ENCODE results near the gene FSTL4.
"Not testable (repeated sequence)": the region's sequence is repeated elsewhere in the genome, so short reads cannot be mapped to it uniquely, and the experiment has no call there.

The FSTL4 gene

GRCh38 chr5:133402775-133403174, 209.6 kb downstream of the FSTL4 start:
- intact Hi-C loops (cut with DNase I) = no loop called here
- DNase-seq = peak in 9 of 42 donors; percentile 3 to 33 (median 14)

- peak in 9 of 42 donors; percentile 3 to 37 (median 14) for DNase-seq
- intact Hi-C loops (cut with DNase I) = no loop called here
Measured at GRCh38 chr5:133401731-133402347, 210.5 kb downstream of the FSTL4 start.

GRCh38 chr5:133400831-133401351, 211.4 kb downstream of the FSTL4 start:
- DNase-seq = peak in 9 of 42 donors; percentile 5 to 27 (median 11)
- intact Hi-C loops (cut with DNase I) = no loop called here

DNA sequence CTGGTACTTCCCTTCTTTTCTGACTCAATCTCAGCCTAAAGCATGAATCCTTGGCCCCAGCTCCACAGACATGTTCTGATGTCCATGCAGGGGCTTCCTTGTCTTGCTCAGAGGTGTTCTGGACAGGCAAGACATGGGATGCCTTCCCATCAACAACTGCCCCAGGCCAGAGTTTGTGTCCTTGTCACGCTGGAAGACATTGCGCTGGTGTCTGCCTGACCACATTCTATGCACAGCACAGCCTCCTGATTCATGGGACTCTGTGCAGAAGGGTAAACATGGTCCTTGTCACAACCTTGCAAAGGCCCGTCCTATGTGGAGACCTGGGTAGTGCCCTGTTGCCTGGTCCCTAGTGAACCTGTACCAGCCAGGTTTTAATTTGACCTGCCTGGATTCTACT, 212.2 kb downstream of the FSTL4 start:
- DNase-seq = peak in 3 of 42 donors; percentile 5 to 26 (median 9)
- intact Hi-C loops (cut with DNase I) = no loop called here

- intact Hi-C loops (cut with DNase I) = no loop called here
- DNase-seq = peak in 8 of 42 donors; percentile 1 to 24 (median 19)
Measured at GRCh38 chr5:133399247-133399891, 213.0 kb downstream of the FSTL4 start.

DNA sequence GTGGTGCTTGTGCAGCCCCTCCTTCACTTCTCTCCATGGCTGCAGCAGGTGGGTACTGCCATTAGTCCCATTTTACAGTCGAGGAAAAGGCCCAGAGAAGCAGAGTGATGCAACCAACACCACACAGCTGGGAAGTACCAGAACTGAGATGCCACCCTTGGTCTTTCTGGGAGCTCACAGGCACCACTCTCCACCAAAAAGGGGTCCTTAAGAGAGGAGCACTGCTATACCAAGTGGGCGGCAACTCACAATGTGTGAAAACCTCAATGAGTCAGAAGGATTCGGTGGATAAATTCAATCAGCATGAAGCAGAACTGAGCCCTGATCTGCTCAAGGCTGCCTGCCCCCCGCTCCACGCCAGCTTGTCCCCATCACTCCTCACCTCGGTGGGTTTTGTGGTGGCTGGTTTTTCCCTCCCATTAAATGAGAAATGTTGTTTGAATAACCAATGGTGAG, 213.7 kb downstream of the FSTL4 start:
- peak in 8 of 42 donors; percentile 3 to 41 (median 20) for DNase-seq
- intact Hi-C loops (cut with DNase I) = no loop called here

DNA sequence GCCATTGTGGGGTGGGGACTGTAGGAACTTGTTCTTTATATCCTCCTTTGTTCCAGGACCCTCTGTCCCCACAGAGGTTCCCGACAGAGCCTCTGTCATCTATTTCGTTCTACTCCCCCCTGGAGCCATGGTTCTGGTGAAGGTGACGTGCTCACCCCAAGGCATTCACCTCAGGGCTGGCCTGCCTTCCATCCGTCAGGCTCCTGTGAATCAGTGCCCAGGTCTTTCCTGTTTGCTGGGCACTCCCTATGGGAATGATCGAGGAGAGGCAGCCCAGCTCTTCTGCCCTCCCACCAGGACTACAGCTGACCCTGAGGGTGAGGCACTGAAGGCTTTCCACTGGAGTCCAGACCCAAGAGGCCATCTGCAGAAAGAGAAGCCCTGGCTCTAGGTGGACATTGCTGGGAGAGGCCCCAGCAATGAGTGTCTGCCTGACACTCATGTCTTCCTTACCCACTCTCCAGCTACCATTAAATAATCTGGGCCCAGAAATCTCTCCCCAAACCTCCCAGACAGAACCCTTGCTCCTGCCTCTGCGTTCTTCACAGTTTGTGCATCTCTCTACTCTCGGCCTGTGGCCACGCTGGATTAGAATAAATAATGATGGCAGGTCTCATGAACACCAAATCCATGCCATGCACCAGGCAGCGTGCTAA, 214.2 kb downstream of the FSTL4 start:
- intact Hi-C loops (cut with DNase I) = no loop called here
- peak in 8 of 42 donors; percentile 1 to 40 (median 14) for DNase-seq

DNA sequence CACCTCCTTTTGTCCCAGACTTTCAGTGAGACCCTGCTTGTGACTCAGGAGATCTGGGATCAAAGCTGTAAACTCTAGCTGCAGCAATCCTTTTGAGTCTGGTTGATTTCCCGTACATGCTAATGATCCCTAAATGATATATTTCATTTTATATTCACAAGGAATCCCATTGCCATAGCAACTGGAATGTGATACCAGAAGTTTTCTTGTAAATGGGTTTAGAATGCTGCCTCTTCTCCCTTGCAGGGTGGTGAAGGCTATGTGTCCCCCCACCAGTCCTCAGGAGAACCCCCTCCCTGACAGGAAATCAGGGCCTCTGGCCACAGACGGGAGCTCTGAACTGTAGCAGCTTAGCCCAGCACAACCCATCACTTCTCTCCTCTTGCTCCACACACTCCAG, 215.0 kb downstream of the FSTL4 start:
- intact Hi-C loops (cut with DNase I) = no loop called here
- peak in 8 of 42 donors; percentile 7 to 39 (median 18) for DNase-seq

DNA sequence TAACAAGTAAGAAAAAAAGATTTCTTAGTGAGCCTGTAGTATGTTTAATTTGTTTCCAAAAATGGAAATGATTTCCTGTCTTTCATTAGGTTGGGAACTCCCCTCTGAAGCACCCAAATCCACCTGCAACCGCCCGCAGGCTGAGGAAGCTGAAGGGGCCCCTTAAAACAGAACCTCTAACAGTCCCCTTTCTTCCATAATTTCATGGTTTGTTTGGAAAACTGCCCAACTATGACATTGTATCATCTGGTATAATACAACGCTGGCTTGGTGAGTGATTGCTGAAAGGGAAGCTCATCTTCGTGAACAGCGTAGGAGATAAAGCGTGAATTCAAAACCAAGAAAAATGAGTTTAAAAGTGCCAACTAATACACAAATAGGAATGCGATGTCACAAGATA, 215.5 kb downstream of the FSTL4 start:
- DNase-seq = peak in 9 of 42 donors; percentile 7 to 40 (median 26)
- intact Hi-C loops (cut with DNase I) = no loop called here

DNA sequence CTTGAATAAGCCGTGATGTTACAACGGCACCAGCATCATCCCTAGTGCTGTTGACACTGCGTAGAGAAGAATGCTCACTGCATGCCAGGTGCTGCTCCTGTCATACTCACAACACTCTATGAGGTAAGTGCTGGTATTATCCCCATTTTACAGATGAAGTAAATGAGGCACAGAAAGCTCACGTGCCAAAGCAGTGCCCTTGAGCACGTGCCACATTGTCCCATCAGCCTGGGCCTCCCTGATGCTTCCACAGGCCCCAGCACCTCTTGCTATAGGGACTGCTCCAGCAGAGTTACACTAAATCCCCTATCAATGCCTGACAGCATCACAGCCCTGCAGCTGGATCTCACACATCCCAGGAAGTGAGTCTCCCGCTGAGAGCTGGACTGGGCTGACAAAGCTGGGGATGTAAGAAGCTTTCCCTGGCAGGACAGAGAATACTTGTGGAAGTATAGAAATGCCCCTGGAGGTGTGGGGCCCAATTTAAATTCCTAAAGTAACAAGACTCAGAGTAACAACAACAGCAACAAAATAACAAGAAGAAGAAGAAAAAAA, 216.1 kb downstream of the FSTL4 start:
- intact Hi-C loops (cut with DNase I) = no loop called here
- peak in 10 of 42 donors; percentile 5 to 36 (median 16) for DNase-seq

GRCh38 chr5:133395207-133395606, 217.1 kb downstream of the FSTL4 start:
- peak in 7 of 42 donors; percentile 1 to 30 (median 18) for DNase-seq
- intact Hi-C loops (cut with DNase I) = not testable (repeated sequence)

DNA sequence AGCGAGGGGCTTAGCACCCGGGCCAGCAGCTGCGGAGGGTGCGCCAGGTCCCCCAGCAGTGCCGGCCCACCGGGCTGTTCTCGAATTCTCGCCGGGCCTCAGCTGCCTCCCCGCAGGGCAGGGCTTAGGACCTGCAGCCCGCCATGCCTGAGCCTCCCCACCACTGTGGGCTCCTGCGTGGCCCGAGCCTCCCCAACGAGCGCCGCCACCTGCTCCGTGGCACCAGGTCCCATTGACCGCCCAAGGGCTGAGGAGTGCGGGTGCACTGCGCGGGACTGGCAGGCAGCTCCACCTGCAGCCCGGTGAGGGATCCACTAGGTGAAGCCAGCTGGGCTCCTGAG, 217.9 kb downstream of the FSTL4 start:
- DNase-seq = peak in 9 of 42 donors; percentile 1 to 30 (median 9)
- intact Hi-C loops (cut with DNase I) = not testable (repeated sequence)

- DNase-seq = peak in 8 of 42 donors; percentile 1 to 26 (median 10)
- intact Hi-C loops (cut with DNase I) = no loop called here
Measured at GRCh38 chr5:133393776-133394476, 218.4 kb downstream of the FSTL4 start.

GRCh38 chr5:133392448-133392847, 219.9 kb downstream of the FSTL4 start:
- peak in 9 of 42 donors; percentile 4 to 20 (median 11) for DNase-seq

GRCh38 chr5:133391354-133392136, 220.8 kb downstream of the FSTL4 start:
- intact Hi-C loops (cut with DNase I) = no loop called here
- DNase-seq = peak in 7 of 42 donors; percentile 1 to 17 (median 10)

More at GRCh38 chr5:133392448-133392847, 219.9 kb downstream of the FSTL4 start:
- intact Hi-C loops (cut with DNase I) = no loop called here

DNA sequence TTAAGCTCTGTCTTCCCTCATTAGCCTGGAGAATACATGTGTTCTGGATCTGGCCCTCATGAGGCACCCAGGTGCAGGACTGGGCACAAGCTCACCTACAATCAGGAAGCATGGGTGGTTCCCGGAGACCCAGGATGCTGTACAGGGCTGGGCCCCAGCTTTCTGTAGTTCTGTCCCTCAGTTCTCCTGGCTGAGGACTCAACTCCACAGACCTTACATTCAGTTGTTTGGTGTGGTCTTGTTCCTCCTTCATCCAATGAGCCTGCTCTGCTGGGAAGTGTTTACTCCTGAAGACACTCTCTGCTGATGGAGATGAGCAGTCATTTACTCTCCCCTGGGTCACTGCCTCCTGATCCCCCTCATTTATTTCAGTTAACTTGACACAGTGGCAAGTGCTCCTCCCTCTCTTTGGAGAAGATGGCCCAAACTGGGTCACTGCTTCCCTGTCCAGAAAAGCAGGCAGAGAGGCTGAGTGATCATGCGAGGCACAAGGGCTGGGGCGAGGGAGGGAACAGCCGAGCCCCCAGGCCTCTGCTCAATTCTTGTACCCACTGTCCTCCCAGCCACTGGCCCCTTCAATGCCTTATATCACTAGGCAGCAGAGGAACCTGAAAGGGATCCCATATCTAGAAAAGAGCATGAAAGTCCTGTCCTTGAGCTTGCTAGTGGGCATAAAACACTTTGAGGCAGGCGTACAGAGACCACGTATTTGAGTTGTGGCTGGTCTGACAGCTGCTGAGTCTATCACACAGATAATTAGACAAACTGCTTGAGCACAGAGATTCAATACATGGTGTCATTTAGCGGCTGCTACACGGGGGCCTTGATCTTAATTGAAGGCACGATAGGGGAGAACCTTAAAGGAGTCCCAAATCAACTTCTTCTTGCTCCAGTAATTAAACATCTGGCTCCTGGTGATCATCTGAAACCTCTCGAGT, 221.7 kb downstream of the FSTL4 start:
- DNase-seq = peak in 13 of 42 donors; percentile 1 to 31 (median 11)

DNA sequence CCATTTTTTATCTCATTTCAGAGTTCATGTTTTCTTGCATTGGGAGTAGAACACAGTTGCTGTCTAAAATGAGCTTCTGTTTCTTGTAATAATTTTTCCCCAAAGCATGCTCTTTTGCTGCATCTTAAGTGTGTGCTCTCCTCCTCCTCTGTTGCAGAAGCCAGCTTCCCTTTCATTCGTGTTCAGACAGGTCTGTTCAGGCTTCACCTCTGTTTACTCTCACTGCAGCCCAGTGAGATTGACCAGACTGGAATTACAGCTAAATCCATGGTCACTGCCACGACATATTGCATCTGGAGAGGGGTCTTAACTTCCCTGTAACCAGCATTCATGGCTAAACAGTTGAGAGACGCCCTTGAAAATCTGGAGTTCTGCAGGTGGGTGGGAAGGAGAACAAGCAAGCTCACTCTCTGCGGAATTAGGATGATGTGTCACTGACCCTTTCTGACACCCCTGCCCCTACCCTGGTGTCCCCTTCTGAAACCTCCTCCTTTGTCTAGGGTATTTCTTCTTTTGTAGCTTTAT, 223.2 kb downstream of the FSTL4 start:
- intact Hi-C loops (cut with DNase I) = no loop called here
- peak in 12 of 42 donors; percentile 0 to 37 (median 8) for DNase-seq

More for the DNA sequence above, 221.7 kb downstream of the FSTL4 start:
- intact Hi-C loops (cut with DNase I) = no loop called here

All from head of caudate nucleus (tissue), 42 donors.